ENCODE results near the gene ARMC3. TPM values are rescaled to one million over a fixed set of nuclear protein-coding genes. Genes with fewer than 3 reads are reported as not detected.
"Not testable (repeated sequence)": the region's sequence is repeated elsewhere in the genome, so short reads cannot be mapped to it uniquely, and the experiment has no call there.

The ARMC3 gene, protein sequence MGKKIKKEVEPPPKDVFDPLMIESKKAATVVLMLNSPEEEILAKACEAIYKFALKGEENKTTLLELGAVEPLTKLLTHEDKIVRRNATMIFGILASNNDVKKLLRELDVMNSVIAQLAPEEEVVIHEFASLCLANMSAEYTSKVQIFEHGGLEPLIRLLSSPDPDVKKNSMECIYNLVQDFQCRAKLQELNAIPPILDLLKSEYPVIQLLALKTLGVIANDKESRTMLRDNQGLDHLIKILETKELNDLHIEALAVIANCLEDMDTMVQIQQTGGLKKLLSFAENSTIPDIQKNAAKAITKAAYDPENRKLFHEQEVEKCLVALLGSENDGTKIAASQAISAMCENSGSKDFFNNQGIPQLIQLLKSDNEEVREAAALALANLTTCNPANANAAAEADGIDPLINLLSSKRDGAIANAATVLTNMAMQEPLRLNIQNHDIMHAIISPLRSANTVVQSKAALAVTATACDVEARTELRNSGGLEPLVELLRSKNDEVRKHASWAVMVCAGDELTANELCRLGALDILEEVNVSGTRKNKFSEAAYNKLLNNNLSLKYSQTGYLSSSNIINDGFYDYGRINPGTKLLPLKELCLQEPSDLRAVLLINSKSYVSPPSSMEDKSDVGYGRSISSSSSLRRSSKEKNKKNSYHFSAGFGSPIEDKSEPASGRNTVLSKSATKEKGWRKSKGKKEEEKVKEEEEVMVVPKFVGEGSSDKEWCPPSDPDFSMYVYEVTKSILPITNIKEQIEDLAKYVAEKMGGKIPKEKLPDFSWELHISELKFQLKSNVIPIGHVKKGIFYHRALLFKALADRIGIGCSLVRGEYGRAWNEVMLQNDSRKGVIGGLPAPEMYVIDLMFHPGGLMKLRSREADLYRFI
- total RNA-seq = 1.1 and 1.4 TPM in 2 replicates

DNA sequence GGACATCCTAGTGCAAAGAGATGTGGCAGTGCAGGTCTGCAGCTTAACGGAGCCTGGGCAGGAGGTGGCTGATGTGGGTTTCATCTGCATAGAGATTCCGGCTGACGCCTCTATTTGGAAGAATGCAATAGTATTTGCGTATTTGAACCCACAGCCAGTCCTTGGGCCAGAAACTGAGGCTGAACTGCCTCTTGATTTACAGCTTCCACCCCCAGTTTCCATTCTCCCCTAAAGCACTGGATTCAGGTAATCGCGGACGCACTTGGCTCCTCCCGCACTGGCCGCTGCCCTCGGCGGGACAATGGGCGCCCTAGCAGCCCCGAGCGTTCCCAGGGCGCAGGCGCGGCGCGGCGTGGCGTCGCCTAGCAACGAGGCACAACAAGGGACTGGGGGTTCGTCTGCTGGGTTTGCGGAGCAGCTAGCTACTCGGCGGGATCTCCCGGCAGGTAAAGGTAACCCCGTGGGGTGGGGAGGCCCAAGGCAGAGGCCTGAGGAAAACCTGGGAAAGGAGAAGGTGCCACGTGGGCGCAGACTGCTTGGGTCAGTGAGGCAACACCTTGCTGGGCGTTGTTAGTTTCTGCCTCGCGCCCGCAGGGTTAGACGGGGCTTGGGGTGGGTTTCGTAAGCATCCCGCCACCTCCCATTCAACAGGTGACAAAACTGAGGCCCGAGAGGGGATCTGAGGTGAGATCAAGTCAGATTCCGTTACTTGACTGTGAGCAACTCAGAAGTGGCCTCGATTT, at the start of gene ARMC3:
Gene ARMC3, plus strand, starts transcription at position 393 of the 743 bp plus-strand sequence. CDS start 3,944 bp downstream, outside the sequence.
- peak; percentile 55 for DNase-seq (ENCODE audit: low read depth)

DNA sequence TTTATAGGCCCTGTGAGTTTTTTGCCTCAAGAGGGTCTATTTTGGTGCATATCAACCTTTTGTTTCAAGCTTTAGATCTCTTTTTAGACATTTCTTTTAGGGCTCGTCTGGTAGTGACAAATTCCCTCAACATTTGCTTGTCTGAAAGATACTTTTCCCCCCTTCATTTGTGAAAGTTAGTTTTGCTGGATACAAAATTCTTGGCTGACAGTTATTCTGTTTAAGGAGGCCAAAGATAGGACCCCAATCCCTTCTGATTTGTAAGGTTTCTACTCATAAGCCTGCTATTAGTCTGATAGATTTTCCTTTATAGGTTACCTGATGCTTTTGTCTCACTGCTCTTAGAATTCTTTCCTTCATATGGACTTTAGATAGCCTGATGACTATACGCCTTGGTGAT, 36.1 kb upstream of the ARMC3 start:
- no peak for DNase-seq (ENCODE audit: low read depth)

DNA sequence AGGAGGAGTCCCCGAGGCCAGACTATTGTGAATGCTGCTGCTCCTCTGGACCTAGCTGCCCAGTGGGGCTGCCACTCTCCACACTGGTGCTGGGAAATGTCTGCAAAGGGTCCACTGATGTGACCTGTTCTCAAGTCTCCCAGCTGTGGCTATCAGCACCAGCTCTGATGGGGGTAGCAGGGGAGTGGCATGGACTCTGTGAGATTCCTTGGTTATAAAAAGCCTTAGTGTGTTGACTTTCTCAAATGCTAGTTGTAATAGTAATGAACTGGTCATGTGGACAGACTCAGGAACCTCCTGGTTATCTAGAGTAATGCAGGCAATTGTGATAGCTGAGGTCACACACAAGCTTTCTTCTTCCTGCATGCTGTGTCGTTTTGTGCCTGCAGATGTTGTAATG, 34.1 kb upstream of the ARMC3 start:
- DNase-seq (ENCODE audit: low read depth) = no peak

DNA sequence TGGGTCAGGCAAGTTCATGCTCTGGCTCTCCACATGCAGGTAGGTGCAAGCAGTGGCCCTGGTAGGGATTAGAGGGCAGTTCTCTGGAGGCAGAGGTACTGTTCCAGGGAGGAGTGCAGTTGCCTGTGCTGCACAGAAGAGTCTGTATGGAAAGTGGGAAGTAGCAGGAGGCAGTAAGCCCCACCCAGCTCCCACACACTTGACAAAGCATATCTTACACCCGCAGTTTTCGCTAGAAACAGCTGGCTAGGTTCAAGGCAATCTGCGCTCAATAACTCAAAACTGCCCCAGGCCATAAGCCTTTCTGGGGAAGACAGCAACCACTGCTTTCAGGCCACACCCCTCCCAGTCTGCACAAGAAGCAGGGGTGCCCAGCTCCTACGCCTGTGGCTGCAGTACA, 33.1 kb upstream of the ARMC3 start:
- DNase-seq (ENCODE audit: low read depth) = peak; percentile 7

DNA sequence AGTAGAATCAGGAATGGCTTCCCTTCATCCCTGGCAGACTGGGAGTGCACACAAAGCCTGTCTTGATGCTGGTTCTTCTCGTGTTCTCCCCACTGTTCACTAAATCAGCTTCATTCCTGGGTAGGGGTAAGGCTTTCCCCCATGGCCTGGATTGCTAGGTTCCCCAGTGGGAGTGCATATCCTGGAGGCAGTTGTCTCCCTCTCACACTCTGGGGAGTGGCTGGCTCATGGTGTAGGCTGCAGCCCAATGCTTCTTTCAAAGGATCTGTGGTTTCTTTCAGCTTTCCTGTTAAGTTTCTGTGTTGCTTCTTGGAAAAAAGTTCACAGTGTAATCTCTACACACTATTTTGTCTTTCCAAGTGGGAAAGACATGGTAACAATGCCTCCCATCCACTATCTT, 32.6 kb upstream of the ARMC3 start:
- DNase-seq (ENCODE audit: low read depth) = no peak

DNA sequence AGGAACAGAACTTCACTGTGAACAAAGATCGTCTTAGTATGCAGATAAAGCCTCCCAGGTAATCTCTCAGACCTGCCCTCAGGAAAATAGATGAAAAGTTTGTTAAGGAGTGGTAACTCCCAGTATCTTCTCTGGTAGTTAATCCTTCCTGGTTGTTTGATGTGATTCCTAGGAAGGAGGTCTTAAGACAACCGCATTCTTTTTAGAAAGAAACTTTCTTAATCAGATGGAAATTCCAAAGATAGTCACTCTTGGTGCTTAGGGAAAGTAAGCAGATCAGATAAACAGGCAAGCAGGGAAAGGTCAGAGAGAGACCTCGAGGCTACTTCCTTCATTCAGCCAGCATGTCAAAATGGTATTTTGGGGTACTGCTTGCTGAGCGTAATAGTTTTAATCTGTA, 30.5 kb upstream of the ARMC3 start:
- DNase-seq (ENCODE audit: low read depth) = no peak

DNA sequence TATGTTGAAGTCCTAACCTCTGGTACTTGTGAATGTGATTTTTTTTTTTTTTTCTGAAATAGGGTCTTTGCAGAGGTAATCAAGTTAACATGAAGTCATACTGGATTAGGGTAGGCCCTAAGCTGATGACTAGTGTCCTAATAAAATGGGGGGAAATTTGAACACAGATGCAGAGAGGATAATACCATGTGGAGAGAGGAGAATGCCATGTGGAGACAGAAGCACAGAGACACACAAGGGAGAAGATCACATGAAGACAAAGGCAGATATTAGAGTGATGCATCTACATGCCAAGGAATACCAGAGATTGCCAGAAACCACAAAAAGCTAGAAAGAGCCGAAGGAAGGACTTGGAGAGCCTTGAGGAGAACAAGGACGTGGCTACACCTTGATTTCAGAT, 28.5 kb upstream of the ARMC3 start:
- DNase-seq (ENCODE audit: low read depth) = no peak

DNA sequence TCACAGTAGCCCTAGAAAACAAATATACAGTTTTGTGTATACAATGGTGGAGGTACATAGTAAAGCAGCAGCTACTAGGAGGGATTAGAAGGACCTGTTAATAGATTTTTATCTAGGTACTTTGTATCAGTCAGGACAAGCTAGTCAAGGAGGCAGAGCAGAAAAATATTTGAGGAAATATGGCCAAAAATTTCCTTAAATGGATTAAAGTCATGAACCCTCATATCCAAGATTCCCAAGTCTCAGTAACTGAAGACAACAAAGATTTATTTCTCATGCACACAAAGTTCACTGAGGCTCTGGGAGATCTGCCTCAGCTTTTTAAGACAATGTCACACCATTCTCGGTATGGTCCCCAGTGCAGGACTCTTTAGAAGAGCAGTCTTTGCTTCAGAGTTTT, 28.1 kb upstream of the ARMC3 start:
- no peak for DNase-seq (ENCODE audit: low read depth)

DNA sequence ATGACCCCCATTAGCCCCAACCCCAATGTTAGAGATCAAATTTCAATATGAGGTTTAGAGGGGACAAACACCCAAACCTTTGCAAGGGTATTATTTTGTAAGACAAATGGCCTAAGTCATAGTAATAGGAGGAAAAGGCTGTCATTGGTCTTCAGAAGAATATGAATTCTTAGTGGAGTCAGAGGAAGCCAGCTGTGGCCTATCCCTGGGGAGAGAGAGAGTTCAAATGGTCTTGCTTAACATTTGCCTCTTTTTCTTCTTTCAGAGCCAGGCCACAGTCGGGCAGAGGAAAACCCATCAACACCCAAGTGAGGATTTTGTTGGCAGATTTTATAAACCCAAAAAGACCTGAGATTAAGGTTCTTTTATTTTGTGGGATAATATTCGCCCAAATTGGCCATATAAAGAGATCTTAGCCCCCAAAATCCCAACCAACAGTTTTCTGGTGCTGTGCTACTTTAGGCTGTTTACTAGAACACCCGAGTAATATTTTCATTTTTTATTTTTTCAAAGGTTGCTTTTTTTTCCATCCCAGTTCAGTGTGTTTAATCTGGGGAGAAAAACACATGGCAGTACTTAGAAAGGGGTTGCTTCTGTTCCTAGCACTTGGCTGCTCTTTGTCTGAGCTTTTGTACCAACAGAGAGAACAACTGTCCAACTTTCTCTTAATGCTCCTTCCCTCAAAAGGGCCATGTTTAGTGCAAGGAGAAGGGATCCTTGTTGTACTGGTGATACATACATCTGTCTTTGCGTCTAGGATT, 26.8 kb upstream of the ARMC3 start:
- DNase-seq (ENCODE audit: low read depth) = no peak

DNA sequence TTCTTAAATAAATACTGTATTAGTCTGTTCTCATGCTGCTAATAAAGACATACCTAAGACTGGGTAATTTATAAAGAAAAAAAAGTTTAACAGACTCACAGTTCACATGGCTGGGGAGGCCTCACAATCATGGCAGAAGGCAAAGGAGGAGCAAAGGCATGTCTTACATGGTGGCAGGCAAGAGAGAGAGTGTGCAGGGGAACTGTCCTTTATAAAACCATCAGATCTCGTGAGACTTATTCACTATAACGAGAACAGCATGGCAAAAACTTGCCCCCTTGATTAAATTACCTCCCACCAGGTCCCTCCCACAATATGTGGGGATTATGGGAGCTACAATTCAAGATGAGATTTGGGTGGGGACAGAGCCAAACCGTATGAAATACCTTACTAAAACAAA, 25.7 kb upstream of the ARMC3 start:
- DNase-seq (ENCODE audit: low read depth) = not testable (repeated sequence)

DNA sequence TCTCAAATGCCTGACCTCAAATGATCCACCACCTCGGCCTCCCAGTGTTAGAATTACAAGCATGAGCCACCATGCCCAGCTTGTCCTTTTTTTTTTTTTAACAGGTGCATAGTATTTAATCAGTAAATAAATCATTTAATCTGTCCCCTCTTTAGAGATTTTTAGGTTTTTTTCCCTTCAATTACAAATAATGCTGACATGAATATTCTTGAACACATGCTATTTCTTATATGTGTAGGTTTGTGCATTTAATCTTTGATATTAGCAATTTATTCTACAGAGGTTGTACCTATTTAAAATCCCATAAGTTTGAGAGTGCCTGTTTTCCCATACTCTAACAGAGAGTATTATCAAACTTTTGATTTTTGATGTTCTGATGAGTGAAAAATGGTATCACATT, 24.2 kb upstream of the ARMC3 start:
- DNase-seq (ENCODE audit: low read depth) = no peak

DNA sequence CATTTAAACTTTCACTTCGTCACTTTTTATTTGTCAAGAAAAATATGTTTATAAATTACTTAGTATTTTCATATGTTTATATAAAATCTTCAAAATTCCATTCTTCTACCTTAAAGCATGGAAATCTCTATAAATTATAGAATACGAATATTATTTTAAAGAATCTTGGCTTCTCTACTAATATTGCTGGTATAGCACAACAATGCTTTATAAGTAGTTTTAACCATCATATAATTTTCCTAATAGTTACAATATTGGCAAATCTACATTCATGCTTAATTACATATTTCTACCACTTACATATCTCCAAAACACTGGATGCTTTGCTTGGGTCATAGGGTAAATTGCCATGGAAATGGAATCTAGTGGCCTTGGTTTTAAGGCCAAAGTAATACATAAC, 21.1 kb upstream of the ARMC3 start:
- DNase-seq (ENCODE audit: low read depth) = no peak

DNA sequence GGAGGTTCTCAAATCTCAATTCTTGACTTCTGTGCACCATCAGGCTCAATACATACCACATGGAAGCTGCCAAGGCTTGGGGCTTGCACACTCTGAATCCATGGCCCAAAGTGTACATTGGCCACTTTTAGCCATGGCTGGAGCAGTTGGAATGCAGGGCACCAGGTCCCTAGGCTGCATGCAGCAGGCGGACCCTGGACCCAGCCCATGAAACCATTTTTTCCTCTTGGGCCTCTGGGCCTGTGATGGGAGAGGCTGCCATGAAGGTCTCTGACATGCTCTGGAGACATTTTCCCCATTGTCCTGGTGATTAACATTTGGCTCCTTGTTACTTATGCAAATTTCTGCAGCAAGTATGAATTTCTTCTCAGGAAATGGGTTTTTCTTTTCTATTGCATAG, 19.0 kb upstream of the ARMC3 start:
- DNase-seq (ENCODE audit: low read depth) = no peak

DNA sequence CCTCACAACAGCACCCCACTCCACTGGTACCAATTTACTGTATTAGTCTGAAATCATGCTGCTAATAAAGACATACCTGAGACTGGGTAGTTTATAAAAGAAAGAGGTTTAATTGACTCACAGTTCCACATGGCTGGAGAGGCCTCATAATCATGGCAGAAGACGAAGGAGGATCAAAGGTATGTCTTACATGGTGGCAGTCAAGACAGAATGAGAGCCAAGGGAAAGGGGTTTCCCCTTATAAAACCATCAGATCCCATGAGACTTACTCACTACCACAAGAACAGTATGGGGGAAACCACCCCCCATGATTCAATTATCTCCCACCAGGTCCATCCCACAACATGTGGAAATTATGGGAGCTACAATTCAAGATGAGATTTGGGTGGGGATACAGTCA, 18.2 kb upstream of the ARMC3 start:
- DNase-seq (ENCODE audit: low read depth) = not testable (repeated sequence)

DNA sequence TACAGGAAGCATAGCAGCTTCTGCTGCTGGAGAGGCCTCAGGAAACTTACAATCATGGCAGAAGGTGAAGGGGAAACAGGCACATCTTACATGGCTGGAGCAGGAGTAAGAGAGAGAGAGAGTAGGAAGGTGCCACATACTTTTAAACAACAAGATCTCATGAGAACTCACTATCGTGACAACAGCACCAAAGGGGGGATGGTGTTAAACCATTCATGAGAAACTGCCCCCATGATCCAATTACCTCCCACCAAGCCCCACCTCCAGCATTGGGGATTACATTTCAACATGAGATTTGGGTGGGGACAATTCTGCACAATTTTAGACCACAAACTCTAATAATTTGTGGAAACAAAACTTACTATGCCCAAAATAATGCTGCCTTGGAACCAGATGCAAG, 16.8 kb upstream of the ARMC3 start:
- no peak for DNase-seq (ENCODE audit: low read depth)

DNA sequence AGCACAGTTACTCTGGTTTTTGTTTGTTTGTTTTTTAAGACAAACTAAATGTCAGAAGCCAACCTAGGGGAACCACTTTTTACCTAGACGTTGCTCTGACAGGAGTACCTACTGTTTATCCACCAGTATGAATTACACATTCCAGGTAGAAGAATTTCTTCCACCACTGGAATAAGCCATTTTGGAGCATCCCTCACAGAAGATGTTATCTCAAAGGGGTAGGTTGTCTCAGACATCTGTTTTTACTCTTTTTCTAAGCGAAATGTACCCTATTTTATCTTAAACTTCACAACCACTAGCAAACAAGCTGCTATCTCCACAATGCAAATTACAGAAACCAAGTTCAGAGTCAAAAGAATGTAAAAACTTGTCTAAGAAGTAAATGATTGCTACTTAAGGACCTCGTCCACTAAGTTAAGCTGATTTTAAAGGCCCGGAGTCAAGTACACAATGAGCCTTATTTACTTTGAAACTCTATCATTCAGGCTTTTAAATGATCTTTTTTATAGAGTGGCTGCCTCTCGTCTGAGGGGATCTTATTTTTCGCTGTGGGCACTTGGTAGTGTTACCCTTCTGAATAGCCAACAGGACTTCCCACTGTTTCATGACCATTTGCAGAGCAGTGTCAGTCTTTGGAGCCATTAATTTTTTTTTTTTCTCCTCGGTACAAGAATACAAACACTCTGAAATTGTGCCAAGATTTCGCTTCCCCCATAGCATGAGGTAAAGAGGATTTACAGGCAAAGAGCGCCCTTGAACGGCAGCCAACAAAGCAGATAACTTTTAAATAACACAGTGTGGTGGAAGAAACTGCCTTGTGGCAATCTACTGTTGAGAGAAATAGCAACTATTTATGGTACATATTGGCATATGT, 15.7 kb upstream of the ARMC3 start:
- peak; percentile 36 for DNase-seq (ENCODE audit: low read depth)

DNA sequence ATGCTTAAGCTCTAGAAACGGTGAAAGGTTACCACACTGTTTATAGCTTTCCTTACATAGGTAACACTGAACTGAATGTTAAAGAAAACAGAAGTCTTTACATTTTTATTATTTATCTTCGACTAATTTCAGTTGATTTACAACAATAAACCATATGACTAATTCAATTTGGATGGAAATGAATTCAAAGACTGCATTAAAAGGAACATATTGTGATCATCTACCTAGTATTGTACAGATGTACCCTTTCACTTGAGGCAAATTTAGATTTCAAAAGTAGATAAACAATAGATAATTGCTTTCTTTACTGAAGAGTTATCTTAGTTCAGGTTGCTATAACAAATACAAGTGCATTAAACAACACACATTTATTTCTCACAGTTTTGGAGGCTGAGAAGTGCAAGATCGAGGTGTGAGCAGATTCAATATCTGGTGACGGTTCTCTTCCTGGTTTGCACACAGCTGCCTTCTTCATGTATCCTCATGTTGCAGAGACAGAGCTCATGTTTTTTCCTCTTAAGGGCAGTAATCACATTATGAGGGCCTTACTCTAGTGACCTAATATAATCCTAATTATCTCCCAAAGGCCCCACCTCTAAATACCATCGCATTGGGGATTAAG, 15.0 kb upstream of the ARMC3 start:
- DNase-seq (ENCODE audit: low read depth) = no peak

DNA sequence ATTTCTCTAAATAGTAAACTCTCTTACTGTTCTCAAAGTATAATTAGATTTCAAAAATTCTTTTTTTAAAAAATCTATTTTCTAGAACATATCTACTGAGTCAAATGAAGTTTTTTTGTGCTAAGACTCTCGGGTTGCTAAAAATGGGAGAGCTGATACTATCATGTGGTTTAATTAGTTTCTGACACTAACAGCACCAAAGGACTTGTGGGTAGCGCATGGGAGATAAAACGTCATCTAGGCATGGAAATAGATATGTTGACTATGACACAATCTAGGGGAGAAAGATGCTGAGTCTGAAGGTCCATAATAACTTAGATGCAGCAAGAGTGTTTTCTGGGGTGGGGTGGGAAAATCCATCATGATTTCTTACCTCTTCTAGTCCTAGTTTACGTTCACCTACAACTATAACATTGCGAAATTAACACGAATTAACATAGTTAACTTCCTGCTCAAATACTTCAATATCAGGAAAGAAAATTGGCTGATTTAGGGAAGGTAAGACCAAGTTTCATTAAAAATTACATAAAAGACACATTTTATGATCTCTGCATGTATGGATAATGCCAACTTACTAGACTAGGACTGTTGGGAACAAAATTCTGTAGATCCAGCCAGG, 14.3 kb upstream of the ARMC3 start:
- DNase-seq (ENCODE audit: low read depth) = no peak

DNA sequence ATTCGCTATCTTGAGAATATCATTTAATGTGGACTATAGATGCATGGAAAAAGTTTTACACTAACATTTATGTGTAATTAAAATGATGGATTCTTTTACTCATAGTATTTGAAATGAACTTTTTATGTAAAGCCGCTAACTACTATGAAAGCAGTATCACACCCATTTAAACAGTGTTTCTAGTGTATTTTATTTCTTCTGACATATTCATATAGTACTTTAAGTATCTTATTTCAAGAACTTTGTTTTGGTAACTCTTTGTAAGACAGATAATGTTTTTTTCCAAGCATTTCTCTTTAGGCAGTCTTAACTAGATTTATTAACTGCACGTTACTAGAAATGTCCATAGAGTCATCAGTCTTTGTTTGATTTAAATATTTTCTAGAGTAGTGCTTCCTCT, 12.5 kb upstream of the ARMC3 start:
- DNase-seq (ENCODE audit: low read depth) = no peak

DNA sequence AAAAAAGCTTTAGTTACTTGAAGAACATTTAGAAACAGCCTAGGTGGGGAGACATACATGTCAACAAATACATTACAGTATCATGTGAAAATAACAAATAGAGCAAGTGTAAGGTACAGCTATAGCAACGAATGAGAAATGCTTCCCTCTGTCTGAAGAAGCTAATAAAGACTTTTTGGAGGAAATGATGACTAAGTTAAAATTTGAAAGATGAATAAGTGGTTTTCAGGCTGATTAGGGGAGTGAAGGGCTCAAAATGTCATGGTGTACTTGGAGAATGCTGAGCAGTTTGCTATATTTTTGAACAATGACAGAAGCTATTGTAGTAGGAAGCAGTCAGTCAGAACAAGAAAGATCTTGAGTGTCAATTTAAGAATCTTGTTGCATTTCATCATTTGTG, 2.8 kb upstream of the ARMC3 start:
- DNase-seq (ENCODE audit: low read depth) = no peak
